ENCODE data around the gene NR6A1.

GRCh38 chr9:124709292-124709690 lies 61.8 kb downstream of the NR6A1 start:
- TF ChIP-seq POLR2A (IDR thresholded peaks at IDR 0.05): no peak
- no peak for TF ChIP-seq CTCF (IDR thresholded peaks at IDR 0.05)
